ENCODE results near the gene SELENOO. TPM values are rescaled to one million over a fixed set of nuclear protein-coding genes. Genes with fewer than 3 reads are reported as not detected.

SELENOO gene
- total RNA-seq, 1 donor from 2014 or later: 14.5 TPM

DNA sequence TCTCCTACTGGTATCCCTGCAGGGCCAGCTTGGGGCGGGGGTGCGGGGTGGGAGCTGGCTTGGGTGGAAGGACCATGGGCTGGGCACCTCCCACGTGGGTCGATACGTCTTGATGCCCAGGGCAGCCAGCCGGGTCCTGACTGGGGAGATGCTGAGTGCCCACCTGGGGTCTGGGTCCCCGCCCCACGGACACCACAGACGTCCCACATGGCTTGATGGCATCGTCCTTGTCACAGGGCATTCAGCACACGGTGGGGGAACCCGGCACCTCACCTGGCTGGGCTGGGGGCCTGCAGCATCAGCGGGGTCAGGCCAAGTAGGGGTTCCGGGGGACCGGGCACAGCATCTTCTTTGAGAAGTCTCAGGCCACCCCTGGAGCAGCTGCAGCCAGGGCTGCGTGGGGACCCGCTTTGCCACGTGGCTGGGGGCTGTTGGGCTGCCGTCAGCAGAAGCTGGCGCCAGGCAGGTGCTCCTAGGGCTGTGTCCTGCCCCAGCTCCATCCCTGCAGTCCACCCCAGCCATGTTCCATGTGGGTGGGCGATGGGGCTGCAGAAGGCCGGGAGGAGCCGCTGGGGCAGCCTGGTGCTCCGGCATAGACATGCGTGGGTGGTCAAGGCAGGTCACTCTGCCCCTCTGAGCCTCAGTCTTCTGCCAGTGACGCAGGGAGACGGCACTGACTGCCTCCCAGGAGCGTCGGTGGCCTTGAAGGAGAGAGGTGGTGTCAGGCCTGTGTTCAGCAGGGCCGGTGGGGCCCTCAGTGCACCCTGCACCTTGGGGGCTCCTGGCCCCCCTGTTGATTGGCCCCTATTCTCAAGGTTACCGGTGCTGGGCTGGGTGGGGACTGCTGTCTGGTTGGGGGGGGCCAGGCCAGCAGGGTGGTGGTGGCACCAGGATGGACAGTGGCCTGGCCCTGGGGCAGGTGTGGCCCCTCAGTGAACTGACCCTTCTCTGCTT is 8.4 kb downstream of the SELENOO start:
- ATAC-seq (peak; percentile 4), DNase-seq (no peak)
- intact Hi-C loops (cut with micrococcal nuclease): no loop called here

DNA sequence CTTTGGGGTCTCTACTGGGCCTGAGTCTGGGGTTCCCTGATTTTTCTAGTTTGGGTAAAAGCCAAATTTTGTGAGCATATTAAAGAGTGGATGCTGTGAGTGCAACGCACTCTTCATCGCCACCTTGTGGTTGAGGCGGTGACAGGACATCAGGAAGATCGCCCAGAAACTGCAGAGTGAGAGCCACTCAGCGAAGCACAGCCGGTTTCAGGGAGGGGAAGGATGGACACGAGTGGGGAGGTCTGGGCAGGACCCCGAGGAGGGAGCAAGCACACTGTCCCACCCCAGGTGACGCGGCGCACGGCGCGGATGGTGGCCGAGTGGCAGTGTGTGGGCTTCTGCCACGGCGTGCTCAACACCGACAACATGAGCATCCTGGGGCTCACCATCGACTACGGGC is 9.1 kb downstream of the SELENOO start:
- intact Hi-C loops (cut with micrococcal nuclease): loop anchor here (10.0 kb wide), 1 partner anchor 65 kb away; no protein-coding TSS in a partner anchor
- ATAC-seq (peak; percentile 41), DNase-seq (peak; percentile 74)

DNA sequence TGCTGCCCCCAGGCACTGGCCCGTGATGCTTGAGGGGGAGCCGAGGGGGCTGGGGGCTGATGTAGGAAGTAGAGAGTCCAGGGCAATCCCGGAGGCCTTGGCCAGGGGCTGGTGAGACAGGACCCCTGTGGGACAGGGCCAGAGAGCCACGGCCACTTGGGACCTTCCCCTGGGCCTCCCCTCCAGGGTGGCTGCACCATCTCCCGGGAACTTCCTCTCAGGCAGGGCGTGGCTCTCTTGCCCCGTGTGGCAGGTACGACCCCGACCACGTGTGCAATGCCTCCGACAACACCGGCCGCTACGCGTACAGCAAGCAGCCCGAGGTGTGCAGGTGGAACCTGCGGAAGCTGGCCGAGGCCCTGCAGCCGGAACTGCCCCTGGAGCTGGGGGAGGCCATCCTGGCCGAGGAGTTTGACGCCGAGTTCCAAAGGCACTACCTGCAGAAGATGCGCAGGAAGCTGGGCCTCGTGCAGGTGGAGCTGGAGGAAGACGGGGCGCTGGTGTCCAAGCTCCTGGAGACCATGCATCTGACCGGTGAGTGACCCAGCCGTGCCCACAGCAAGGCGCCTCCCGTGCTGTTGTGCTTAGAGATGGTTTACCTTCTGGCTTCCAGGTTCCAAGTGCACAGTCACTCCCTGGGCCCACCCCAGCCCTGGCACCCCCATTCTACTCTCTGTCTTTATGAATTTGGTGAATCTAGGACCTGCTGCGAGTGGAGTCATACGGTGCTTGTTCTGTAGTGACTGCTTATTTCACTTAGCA is 9.7 kb downstream of the SELENOO start:
- intact Hi-C loops (cut with micrococcal nuclease): loop anchor here (10.0 kb wide), 1 partner anchor 66 kb away; no protein-coding TSS in a partner anchor
- no peak for DNase-seq
- no peak for ATAC-seq

DNA sequence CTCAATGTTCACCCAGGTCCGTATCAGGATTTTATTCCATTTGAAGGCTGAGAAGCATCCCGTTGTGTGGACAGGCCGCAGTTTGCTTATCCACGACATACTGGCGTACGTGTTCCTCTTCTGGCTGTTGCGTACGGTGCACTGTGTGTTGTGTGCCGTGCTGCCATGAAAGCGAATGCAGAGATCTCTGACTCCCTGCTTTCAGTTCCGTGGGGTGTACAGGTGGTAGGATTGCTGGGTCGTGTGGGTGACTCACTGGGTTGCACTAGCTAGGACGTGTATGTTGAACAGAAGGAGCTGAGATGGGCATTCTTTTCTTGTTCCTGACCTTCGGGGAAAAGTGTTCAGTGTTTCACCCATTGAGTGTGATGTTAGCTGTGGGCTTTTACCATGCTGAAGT is 10.3 kb downstream of the SELENOO start:
- ATAC-seq (no peak), DNase-seq (no peak)
- intact Hi-C loops (cut with micrococcal nuclease): loop anchor here (10.0 kb wide), 1 partner anchor 66 kb away; no protein-coding TSS in a partner anchor

DNA sequence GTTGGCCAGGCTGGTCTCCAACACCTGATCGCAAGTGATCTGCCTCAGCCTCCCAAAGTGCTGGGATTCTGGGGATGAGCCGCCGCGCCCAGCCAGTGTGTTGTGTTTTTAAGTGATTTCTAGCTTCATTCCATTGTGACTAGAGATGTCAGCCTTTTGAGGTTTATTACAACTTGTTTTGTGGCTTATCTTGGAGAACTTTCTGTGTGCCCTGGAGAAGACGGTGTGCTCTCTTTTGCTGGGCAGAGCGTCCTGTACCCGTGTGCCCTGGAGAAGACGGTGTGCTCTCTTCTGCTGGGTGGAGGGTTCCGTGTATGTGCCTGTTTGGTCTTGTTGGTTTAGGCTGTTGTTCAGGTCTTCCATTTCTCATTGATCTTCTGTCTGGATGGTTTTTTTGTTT is 12.5 kb downstream of the SELENOO start:
- DNase-seq: no peak
- intact Hi-C loops (cut with micrococcal nuclease): loop anchor here (10.0 kb wide), 1 partner anchor 68 kb away; no protein-coding TSS in a partner anchor
- ATAC-seq: no peak

DNA sequence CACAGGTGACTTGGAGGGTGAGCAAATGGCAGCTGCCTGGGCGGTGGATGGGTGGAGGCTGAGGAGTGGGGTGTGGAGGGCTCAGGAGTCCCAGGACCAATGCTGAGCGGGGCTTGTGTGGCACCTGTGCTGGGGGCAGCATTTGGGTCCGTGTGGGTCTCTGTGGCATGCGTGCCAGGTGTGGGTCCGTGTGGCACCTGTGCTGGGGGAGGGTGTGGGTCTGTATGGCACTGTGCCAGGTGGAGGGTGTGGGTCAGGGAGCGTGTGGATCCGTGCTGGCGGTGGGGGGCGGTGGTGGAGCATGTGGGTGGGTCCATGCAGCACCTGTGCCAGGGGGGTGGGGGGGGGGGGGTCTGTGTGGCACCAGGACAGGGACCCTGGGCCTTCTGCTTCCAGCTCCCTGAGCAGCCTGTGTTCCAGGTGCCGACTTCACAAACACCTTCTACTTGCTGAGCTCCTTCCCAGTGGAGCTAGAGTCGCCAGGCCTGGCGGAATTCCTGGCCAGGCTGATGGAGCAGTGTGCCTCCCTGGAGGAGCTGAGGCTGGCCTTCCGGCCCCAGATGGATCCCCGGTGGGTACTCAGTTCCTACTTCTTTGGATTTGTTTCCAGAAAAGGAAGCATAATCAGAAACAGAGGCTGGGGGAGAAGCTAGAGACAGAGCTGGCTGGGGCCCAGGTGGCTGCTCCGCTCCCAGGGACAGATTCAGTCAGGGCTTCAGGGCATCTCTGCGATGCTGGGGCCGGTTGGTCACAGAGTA is 14.7 kb downstream of the SELENOO start:
- no peak for DNase-seq
- ATAC-seq: no peak
- intact Hi-C loops (cut with micrococcal nuclease): loop anchor here (10.0 kb wide), 1 partner anchor 71 kb away; no protein-coding TSS in a partner anchor

DNA sequence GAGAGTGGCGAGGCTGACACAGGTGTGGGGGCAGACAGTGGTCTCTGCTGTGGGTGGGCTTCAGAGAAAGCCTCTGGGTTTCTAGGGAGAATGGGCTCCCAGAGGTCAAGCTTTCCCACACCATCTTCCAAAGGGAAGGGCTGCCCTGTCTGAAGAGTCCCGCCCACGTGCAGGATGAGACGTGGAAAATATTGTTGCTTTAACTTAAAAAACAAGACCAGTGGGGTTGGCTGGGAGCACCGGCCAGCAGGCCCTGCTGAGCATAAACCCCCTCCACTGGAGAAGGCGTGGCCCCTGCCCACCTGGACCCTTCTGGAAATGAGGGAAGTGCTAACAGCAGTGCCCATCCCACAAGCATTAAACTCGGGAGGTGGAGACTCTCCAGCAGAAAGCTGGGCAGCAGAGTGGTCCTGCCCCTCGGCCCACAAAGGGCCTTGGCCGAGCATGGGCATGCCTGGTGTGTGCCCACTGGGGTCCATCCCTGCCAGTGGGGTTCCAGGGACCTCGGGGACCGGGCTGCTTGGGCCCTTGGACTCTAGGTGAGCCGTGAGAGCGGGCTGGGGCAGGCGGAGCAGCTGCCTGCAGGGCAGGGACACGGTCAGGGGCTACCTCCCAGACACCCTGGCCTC is 15.4 kb downstream of the SELENOO start:
- intact Hi-C loops (cut with micrococcal nuclease): loop anchor here (10.0 kb wide), 1 partner anchor 71 kb away; no protein-coding TSS in a partner anchor
- no peak for ATAC-seq
- no peak for DNase-seq

DNA sequence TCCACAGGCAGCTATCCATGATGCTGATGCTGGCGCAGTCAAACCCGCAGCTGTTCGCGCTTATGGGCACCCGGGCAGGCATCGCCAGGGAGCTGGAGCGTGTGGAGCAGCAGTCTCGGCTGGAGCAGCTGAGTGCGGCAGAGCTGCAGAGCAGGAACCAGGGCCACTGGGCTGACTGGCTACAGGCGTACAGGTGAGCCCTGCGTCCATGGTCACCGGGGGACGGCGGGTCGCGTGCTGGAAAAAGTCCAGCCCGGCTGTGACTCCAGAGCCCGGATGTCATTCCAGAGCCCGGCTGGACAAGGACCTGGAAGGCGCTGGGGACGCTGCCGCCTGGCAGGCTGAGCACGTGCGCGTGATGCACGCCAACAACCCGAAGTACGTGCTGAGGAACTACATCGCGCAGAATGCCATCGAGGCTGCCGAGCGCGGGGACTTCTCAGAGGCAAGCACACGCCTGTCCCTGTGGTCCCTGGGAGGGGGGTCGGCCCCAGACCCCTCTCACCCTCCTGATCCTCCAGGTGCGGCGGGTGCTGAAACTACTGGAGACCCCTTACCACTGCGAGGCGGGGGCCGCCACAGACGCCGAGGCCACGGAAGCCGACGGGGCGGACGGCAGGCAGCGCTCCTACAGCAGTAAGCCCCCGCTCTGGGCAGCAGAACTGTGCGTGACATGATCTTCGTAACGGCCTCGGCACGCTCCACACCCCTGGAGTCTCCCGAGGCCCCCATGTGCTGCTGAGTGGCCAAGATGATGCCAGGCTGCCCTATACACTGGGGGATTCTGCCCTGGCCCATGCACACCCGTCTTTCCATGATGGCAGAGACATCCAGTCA is 16.1 kb downstream of the SELENOO start:
- intact Hi-C loops (cut with micrococcal nuclease): loop anchor here (10.0 kb wide), 1 partner anchor 72 kb away; no protein-coding TSS in a partner anchor
- peak; percentile 15 for DNase-seq

DNA sequence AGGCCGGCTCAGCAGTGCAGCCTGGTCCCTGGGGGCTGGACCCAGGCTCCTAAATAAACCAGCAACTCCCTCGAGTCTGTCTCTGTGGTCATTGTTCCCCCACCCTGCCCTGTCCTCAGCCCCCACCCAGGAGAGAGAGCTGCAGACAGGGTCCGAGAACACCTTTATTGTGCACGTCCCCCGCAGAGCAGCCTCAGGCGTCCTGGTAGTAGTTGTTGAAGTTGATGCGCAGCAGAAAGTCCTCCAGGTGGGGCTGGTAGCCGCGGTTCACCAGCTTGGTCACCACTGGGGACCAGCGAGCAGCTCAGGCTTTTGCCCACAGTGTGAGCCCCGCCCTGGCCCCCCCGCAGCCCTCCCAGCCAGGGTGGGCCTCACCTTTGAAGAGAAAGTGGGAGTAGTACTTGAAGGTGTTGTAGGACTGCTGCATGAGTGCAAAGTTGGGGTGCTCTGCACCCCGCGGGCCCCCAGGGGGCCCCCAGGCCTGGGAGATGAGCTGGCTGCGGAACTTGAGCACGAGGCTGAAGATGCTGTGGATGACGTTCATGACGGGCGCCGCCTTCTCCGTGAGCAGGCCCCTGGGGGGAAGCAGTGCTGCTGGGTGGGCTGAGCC is 16.8 kb downstream of the SELENOO start:
- intact Hi-C loops (cut with micrococcal nuclease): loop anchor here (10.0 kb wide), 1 partner anchor 73 kb away; no protein-coding TSS in a partner anchor
- peak; percentile 21 for DNase-seq
- ATAC-seq: no peak

More for the DNA sequence above, 16.1 kb downstream of the SELENOO start:
- ATAC-seq: no peak

DNA sequence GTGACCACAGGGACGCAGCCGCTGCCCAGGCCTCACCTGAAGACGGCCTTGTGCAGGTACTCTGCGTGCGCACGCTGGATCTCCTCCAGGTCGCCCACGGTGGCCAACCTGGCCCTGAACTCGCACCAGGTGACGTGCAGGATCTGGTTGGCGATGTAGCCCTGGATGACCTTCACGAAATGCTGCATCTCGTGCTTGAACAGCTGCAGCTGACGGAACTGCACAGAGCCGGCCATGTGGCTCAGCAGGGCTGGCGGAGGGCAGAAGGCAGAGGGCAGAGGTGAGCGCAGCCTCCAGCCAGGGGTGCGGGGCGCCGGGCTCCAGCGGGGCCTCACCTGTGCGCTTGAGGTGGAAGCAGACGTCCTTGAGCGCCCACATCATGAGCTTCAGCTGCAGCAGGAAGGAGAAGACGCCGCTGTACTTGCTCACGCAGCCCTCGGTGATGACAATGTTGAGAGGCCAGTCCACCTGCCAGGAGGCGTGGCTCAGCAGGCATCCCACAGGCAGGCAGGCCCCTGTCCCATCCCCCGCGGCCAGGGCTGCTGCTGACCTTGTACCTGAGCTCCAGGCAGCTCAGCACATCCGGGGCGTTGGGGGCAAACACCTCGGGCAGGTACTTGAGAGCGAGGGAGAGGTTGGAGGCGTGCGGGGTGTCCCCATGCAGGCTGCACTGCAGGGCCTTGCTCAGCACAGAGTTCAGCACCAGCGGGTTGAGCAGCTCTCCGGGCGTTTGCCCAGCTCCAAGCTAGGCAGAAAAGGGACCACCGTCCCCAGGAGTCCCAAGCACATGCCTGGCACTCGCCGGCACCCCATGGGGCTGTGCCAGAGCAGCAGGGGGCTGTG is 17.6 kb downstream of the SELENOO start:
- intact Hi-C loops (cut with micrococcal nuclease): loop anchor here (10.0 kb wide), 1 partner anchor 74 kb away; no protein-coding TSS in a partner anchor
- DNase-seq: peak; percentile 68
- ATAC-seq: peak; percentile 30

DNA sequence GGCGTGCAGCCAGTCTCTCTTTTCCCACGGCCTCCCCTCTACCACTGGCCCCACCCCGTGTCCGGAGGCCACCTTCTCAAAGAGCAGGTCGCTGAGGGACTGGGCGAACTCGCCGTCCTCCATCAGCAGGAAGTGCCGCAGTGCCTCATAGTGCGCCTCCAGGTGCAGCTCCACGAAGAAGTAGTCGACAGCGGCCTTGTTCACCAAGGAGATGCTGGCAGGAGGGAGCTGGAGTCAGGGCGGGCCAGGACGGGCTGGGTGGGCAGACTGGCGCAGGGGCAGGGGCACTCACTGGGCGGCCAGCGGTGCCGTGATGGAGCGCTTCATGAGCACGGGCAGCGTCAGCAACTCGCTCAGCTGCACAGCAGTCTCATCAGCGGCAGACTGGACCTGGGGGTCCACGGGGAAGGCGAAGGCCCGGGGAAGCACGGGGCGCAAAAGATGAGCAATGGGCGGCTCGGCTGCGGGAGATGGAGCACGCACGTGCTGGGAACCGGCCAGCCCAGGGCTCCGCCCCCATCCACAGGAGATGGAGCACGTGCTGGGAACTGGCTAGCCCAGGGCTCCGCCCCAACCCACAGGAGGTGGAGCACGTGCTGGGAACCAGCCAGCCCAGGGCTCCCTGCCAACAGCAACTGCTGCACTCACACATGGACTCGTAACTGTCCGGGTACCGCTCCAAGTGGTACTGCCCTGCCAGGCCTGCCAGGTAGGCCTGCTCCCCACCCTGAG is 18.4 kb downstream of the SELENOO start:
- intact Hi-C loops (cut with micrococcal nuclease): loop anchor here (10.0 kb wide), 1 partner anchor 74 kb away; no protein-coding TSS in a partner anchor
- ATAC-seq: peak; percentile 86
- DNase-seq: peak; percentile 94

DNA sequence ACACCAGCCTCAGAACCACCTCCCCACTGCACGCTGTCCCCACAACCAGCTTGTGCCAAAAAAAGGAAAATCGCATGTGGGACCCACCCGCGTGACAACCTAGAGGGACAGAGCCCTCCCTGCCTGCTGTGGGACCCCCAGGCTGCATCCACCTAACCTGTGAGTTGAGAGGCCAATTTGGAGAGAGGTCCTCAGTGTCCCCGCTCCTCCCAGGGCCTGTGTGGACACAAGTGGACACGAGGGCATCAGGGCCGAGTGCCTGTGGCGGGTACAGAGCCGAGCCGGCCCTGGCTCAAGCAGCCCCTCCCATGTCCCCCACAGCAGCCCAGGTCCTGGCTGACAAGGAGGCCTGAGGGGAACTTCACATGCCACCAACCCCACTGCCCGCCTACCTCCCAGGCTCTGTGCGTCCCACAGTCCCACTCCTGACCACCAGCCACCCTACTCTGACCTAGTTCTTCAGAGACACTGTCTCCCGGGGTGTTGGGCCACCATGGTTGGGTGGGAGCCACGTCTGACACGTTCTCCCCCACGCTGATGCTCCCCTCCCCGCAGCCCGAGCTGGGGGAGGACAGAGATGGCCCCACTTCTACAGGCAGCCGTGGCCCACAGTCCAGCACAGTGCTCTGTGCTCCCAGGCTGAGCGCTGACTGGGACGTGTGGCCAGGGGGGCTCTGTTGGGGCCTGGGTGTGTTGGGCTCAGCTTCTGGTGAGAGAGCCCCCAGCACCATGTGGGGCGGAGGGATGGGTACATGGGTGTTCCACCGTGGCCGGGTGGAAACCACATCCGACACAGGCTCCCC is 19.2 kb downstream of the SELENOO start:
- DNase-seq: peak; percentile 29
- ATAC-seq: no peak
- intact Hi-C loops (cut with micrococcal nuclease): loop anchor here (10.0 kb wide), 1 partner anchor 75 kb away; no protein-coding TSS in a partner anchor

DNA sequence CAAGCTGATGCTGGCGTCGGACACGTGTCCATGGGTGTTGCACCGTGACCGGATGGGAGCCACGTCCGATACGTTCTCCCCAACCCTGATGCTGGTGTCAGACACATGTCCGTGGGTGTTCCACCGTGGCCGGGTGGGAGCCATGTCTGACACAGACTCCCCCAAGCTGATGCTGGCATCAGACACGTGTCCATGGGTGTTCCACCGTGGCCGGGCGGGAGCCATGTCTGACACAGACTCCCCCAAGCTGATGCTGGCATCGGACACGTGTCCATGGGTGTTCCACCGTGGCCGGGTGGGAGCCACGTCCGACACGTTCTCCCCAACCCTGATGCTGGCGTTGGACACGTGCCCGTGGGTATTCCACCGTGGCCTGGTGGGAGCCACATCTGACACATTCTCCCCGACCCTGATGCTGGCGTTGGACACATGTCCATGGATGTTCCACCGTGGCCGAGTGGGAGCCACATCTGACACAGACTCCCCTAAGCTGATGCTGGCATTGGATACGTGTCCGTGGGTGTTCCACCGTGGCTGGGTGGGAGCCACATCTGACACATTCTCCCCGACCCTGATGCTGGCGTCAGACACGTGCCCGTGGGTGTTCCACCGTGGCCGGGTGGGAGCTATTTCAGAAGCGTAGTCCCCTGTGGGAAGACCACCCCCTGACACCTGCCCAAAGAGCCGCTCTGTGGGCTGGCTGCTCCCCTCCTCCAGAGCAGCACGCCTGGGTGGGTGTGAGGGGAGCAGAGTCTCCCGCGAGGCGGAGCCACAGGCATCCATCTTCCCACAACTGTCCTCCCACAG is 20.0 kb downstream of the SELENOO start:
- ATAC-seq (no peak), DNase-seq (peak; percentile 30)
- intact Hi-C loops (cut with micrococcal nuclease): no loop called here
